SH-SY5Y (cell line): ENCODE data around the gene RAB39A.

Experiments used
- GATA2 ChIP-seq: IDR thresholded peaks from 2 replicates; pipeline ENCODE4 v1.6.1; 2011; ENCODE audit warnings: mild to moderate bottlenecking, low read depth, low read length
- GATA3 ChIP-seq: IDR thresholded peaks from 2 replicates; pipeline ENCODE4 v1.6.1; 2011; ENCODE audit warnings: low read depth, mild to moderate bottlenecking, low read length, moderate library complexity

DNA sequence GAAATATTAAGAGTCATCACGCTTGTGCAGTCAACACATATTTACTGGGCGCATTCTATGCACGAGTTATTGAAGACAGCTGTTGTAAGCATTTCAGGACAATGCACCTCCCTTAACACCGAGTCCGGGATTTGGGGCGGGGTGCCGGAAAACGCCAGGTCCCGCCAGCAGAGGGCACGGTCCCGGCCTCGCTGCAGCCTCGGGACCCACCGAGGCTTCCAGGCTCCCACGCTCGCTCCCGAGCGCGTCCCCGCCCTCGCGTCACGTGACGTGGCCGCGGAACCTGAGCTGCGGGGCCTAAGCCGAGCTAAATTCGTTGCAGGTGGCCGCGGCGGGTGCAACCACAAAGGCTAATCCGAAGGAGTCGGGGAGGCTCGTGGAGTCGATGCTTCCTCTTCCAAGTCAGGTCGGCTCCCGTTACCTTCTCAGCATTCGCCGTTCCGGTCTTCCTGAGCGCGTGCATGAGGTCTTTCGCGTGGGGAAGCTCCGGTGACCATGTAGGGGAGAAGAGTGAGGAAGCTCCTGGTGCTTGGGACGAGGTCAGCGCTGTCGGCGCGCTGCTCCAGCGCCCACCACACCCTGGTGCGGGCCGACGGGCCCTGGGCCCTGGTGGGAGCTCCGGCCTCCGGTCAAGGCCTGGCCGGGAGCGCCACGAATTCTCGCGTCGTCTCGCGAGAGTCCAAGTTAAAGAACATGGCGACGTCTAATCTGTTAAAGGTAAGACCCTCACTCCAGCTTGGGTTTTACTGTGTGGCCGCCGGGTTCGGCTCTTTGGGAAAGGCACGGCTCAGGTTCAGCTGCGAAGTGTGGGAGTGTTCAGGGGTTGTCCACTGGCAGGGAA is 80.6 kb downstream of the RAB39A start, which contains the start of gene CUL5:
- TF ChIP-seq GATA2 = no peak; the same call in 1 of the 2 replicates
- no peak for TF ChIP-seq GATA3
